PC-3 (cell line): Measurements from ENCODE around the gene MISP.

ENCODE experiments used
- CTCF ChIP-seq: fragments of 300-600 bp; sonication (generic); conservative IDR thresholded peaks from 2 replicates; pipeline ENCODE4 v1.5.1; 2017; ENCODE audit warnings: antibody characterized with exemption, low read depth, mild to moderate bottlenecking, low read length
- EZH2 ChIP-seq: fragments of 300-600 bp; sonication (generic); IDR thresholded peaks from one replicate; pipeline ENCODE4 v1.6.1; 2017; ENCODE audit warnings: antibody characterized with exemption, mild to moderate bottlenecking, low read length; ENCODE audit not compliant: unreplicated experiment

- TF ChIP-seq CTCF (no peak), EZH2 (no peak)
Measured at GRCh38 chr19:726993-727956, 23.6 kb upstream of the MISP start.
